HG03460 (cell line): ENCODE data around the gene YAE1.
"Not testable (repeated sequence)": the region's sequence is repeated elsewhere in the genome, so short reads cannot be mapped to it uniquely, and the experiment has no call there.

Experiments used
- ATAC-seq: cut with Tn5 transposase; IDR thresholded peaks from one replicate; pipeline ENCODE4 v1.9.1; 2021; ENCODE audit not compliant: unreplicated experiment

Gene YAE1, protein sequence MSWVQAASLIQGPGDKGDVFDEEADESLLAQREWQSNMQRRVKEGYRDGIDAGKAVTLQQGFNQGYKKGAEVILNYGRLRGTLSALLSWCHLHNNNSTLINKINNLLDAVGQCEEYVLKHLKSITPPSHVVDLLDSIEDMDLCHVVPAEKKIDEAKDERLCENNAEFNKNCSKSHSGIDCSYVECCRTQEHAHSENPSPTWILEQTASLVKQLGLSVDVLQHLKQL

GRCh38 chr7:39566023-39566921, at the start of gene YAE1:
Gene YAE1 (plus strand): TSS chr7:39566404. CDS start chr7:39566419, 15 bp downstream.
- ATAC-seq = peak; percentile 99

DNA sequence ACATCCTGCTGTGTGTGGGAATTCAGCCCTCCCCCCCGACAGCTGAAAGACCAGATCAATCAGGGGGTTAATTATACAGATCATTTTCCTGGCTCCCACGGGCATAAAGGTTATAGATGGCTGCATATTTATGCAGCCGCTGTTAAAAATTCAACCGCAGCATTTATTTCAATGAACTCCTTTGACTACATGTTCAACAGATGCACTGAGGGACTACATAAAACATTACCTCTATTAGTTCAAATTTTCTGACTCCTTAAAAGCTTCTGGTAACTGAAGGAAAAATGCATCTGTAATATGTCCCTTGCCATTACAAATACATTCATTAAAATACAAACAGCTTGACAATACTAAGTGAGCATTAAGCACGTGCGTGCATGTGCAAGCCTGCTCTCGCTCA, 49.7 kb upstream of the YAE1 start:
- no peak for ATAC-seq

- ATAC-seq = no peak
These were observed 49.0 kb upstream of the YAE1 start for GRCh38 chr7:39517240-39517639.

DNA sequence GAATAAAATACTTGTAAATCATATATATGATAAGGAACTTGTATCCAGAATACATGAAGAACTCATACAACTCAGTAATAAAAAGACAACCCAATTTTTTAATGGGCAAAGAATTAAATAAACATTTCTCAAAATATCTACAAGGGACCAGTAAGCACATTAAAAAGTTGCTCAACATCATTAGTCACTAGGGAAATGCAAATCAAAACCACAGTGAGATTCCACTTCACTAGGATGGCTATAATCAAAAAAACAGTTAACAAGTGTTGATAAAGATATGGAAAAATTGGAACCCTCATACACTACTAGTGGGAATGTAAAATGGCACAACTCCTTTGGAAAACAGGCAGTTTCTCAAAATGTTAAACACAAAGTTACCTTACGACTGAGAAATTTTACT, 40.3 kb upstream of the YAE1 start:
- ATAC-seq = no peak

DNA sequence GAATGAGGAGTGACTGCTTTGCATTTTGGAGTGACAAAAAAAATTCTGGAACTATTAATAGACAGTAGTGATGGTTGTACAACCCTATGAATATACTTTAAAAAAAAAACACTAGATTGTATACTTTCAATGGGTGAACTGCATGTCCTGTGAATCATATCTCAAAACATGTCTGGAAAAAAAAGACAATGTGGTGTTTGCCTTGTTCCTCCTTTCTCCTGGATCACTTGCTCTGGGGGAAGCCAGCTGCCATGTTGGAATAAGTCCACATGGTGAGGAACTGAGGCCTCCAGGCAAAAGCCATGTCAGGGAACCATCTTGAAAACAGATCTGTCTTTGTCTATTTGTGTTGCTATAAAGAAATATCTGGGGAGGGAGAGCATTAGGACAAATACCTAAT, 39.5 kb upstream of the YAE1 start:
- no peak for ATAC-seq

DNA sequence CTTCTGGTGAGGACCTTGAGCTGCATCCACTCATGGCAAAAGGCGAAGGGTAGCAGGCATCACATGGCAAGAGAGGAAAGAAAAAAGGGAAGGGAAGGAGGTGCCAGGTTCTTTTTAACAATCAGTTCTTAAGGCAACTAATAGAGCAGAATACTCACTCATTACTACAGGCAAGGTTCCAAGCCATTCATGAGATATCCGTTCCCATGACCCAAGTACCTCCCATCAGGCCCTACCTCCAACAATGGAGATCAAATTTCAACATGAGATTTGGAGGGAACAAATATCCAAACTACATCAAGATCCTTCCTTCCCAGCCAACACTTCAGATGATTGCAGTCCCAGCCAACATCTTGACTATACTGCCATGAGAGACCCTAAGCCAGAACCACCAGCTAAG, 38.9 kb upstream of the YAE1 start:
- no peak for ATAC-seq

GRCh38 chr7:39527951-39528350, 38.3 kb upstream of the YAE1 start:
- ATAC-seq = no peak

GRCh38 chr7:39528849-39529248, 37.4 kb upstream of the YAE1 start:
- ATAC-seq = no peak

DNA sequence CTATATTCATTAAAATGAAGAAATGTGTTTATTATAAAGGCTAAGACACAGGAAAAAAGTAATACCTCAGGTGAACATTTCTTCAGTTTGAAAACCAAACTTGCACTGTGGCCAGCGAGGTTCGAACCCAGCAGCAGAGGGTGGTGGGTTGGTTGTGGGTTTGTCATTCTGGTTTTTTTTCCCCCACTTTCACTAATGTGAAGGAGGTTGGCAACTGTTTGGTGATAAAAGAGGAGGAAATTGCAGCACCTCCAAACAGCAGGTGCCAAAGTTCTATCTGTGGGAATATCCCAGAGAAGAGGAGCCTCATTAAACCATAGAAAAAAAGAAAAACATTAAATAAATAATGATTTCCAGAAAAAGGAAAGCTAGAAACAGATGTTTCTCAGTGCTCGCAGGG, 36.6 kb upstream of the YAE1 start:
- ATAC-seq = no peak

DNA sequence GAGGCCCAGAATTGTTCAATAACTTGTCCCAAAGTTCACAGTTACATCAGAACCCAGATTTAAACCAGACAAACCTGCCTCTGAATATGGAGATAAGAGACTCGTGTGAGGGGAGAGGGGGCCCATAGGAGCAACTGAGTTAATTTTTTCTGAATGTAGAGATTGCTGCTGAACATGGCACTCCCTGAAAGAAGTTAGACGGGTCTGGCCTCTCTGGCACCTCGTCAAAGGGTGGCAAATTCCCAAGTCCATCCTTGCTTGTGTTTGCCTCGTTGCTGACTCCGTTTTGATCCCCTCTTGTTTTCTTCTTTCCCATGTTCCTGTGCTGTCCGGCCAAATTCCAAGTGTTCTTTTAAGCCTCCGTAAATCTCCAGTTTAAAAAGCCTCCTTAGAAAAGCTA, 35.2 kb upstream of the YAE1 start:
- ATAC-seq = no peak

DNA sequence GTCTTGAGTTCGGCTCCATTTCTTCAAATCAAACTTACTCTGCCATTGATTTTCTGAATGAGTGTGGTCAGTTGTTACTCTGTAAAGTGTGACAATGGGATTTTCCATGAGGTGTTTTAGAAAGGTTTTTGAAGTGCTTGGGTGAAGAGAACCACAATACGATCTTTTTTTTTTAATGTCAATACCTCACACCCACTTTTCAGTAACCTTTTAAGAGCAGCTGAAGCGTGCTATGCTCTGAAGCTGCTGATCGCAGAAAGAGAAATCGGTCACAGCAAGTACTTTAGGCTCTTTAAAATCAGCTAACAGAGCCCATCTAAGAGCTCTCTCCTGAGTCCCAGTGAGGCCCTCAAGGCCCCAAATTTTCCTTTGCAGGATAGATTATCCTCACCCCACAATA, 34.4 kb upstream of the YAE1 start:
- no peak for ATAC-seq

- no peak for ATAC-seq
These were observed 33.4 kb upstream of the YAE1 start for GRCh38 chr7:39532832-39533231.

GRCh38 chr7:39534599-39534998, 31.6 kb upstream of the YAE1 start:
- ATAC-seq = no peak

GRCh38 chr7:39535064-39535463, 31.1 kb upstream of the YAE1 start:
- ATAC-seq = no peak

DNA sequence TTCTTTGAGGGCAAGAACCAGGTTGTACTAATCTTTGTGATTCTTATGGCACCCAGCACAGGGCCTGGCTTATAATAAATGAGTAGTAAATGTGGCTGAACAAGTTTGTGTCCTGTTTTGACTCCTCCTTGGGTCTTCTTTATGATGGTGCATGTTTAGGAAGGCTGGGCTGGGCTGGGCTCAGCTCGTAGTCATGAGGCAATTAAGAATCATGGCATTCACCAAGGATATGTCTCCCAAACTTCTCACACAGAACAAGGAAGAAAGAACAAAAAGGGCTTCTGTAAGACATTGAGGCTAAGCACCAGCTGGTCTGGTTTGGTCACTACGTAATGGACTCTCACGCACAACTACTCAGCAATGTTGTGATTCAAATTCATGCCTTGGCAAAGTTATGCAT, 30.5 kb upstream of the YAE1 start:
- ATAC-seq = no peak

DNA sequence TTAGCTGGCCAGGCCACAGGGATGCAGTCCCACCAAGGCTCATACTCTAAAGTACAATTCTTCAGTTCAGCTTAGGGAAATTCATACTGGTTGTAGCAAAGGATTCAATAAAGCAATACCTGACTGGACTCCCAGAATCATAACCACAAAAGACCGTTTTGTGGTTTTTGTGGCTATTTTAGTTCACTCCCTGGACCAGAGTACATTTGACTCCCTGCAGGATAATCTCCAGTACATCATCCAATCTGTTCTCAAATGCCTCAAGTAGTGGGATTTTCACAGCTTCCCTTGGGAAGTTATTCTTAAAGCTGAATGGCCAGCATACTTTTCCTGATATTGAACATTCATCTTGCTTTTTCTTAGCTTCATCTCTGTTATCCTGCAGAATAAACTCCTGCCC, 29.3 kb upstream of the YAE1 start:
- no peak for ATAC-seq

GRCh38 chr7:39539816-39540215, 26.4 kb upstream of the YAE1 start:
- ATAC-seq = no peak

DNA sequence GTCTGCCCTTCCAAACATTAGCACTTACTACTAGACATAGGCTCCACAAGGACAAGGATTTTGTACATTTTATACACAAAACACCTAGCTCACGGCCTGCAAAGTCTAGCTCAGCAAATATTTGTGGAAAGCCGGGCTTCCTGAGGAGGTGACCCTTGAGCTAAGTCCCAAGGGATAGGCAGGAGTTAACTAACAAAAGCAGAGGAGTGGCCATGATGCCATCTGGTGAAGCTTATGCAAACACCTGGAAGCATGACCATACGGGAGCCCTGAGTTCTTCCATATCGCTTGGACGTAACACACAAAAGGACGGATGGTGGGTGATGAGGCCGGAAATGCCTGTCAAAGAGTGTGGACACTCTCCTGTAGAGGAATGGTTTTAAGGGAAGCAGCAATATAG, 25.9 kb upstream of the YAE1 start:
- no peak for ATAC-seq

DNA sequence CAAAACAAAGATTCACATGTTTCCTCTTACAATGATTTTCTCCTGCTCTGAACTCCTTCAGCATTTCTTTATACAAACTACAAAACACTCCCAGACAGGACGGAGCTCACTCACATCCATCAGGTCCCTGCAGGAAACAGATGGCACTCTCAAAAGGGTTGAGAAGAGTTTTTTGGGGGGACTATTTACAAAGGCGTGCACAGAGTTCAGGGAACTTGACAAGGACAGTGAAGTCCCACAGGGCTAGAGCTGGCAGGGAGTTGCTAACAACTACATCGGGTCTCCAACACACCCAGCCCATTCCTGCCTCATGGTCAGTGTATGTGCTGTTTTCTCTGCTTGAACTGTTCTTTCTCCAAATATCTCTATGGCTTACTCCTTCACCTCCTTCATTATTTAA, 24.7 kb upstream of the YAE1 start:
- ATAC-seq = no peak

- ATAC-seq = not testable (repeated sequence)
These were observed 21.4 kb upstream of the YAE1 start for GRCh38 chr7:39544774-39545173.

DNA sequence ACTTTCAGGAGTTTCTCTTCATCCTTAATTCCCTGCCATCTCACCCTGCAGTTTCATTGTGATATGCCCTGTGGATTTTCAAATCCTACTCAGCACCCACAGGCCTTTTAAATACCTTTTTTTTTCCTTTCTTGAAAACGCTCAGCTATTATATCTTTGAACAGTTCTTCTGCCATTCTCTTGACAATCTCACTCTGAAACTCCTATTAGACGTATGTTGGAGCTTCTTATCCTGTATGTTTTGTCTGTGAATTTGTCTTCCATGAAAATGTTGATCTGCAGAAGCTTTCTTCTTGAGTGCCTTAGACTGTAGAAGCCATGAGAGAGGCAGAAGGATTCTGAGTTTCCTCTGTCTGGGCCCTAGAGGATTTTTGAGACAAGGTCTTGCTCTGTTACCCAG, 18.9 kb upstream of the YAE1 start:
- no peak for ATAC-seq

GRCh38 chr7:39550411-39550810, 15.8 kb upstream of the YAE1 start:
- ATAC-seq = no peak

GRCh38 chr7:39553436-39553835, 12.8 kb upstream of the YAE1 start:
- no peak for ATAC-seq
